ENCODE results near the gene ATP5ME. TPM values are rescaled to one million over a fixed set of nuclear protein-coding genes. Genes with fewer than 3 reads are reported as not detected.
"Not testable (repeated sequence)": the region's sequence is repeated elsewhere in the genome, so short reads cannot be mapped to it uniquely, and the experiment has no call there.

The ATP5ME gene
- total and polyA plus RNA-seq, 12 donors, result 43.4 to 1,353 (median 325) TPM

GRCh38 chr4:673349-674091 lies 556 bp downstream of the ATP5ME start:
- TF ChIP-seq CTCF (IDR thresholded peaks at IDR 0.05) (no peak), POLR2A (IDR thresholded peaks at IDR 0.05) (no peak)
- H3K27me3 ChIP-seq, result no peaks in the 10 kb centered on the region
- intact Hi-C loops (cut with DNase I), result no loop called here
- H3K4me1 ChIP-seq (replicated peaks in 1 of 2), result peaks cover 17 to 25% of the 10 kb centered on the region in 2 donors
- H3K36me3 ChIP-seq (replicated peaks in 1 of 2), result peaks cover 0 to 24% of the 10 kb centered on the region in 2 donors
- peak overlapping the region in 4 of 5 donors; percentile 94 to 97 (median 96) for H3K27ac ChIP-seq
- DNase-seq, result peak in 6 of 7 donors; percentile 63 to 74 (median 66)
- no peaks in the 10 kb centered on the region for H3K9me3 ChIP-seq (replicated peaks in 1 of 3)
- WGBS, 4 donors, result 5 to 25% (median 13%) methylated on average over 16 to 55 of the region's 55 CpGs
- peak overlapping the region in 2 of 4 donors; percentile 83 to 95 for H3K4me3 ChIP-seq

- Histone ChIP-seq H3K4me1 (replicated peaks in 1 of 2) (peaks cover 13 to 16% of the 10 kb centered on the region in 2 donors), H3K36me3 (replicated peaks in 1 of 2) (peaks cover 0 to 24% of the 10 kb centered on the region in 2 donors), H3K27me3 (no peaks in the 10 kb centered on the region), H3K9me3 (replicated peaks in 1 of 3) (no peaks in the 10 kb centered on the region), H3K4me3 (no peak overlapping the region), H3K27ac (no peak overlapping the region)
- intact Hi-C loops (cut with DNase I), result no loop called here
- TF ChIP-seq CTCF (IDR thresholded peaks at IDR 0.05) (no peak), POLR2A (IDR thresholded peaks at IDR 0.05) (no peak)
- DNase-seq, result no peak
- 90 to 94% (median 93%) methylated on average over 3 of the region's 3 CpGs for whole genome bisulfite sequencing, 4 donors
Measured at GRCh38 chr4:671769-672168, 2.3 kb downstream of the ATP5ME start.

GRCh38 chr4:669806-670559 lies 4.1 kb downstream of the ATP5ME start:
- H3K27ac ChIP-seq; H3K9me3 ChIP-seq (replicated peaks in 1 of 3); H3K4me3 ChIP-seq; intact Hi-C loops (cut with DNase I); H3K27me3 ChIP-seq: not testable (repeated sequence)
- WGBS, 4 donors, result 87 to 91% (median 90%) methylated on average over 11 of the region's 11 CpGs
- DNase-seq, result peak in 1 of 7 donors; percentile 24
- Histone ChIP-seq H3K4me1 (replicated peaks in 1 of 2) (peaks cover 9 to 11% of the 10 kb centered on the region in 2 donors), H3K36me3 (replicated peaks in 1 of 2) (peaks cover 0 to 24% of the 10 kb centered on the region in 2 donors)

- DNase-seq; H3K27me3 ChIP-seq; intact Hi-C loops (cut with DNase I); H3K4me1 ChIP-seq (replicated peaks in 1 of 2); H3K9me3 ChIP-seq (replicated peaks in 1 of 3); H3K27ac ChIP-seq; H3K4me3 ChIP-seq: not testable (repeated sequence)
- H3K36me3 ChIP-seq (replicated peaks in 1 of 2), result peaks cover 0 to 24% of the 10 kb centered on the region in 2 donors
- WGBS, 4 donors, result 89 to 94% (median 91%) methylated on average over 4 to 6 of the region's 6 CpGs
Measured at GRCh38 chr4:668219-668618, 5.9 kb downstream of the ATP5ME start.

- no peaks in the 10 kb centered on the region for H3K4me1 ChIP-seq (replicated peaks in 1 of 2)
- 60 to 68% (median 66%) methylated on average over 10 of the region's 10 CpGs for WGBS, 4 donors
- TF ChIP-seq CTCF (IDR thresholded peaks at IDR 0.05), result no peak
- no peak for TF ChIP-seq POLR2A (IDR thresholded peaks at IDR 0.05)
- intact Hi-C loops (cut with DNase I), result no loop called here
- peaks cover 6% of the 10 kb centered on the region for H3K27me3 ChIP-seq
- no peak overlapping the region for H3K4me3 ChIP-seq
- no peak for DNase-seq
- peaks cover 0 to 18% of the 10 kb centered on the region in 2 donors for H3K36me3 ChIP-seq (replicated peaks in 1 of 2)
- H3K9me3 ChIP-seq (replicated peaks in 1 of 3), result no peaks in the 10 kb centered on the region
- no peak overlapping the region for H3K27ac ChIP-seq
Measured at GRCh38 chr4:667545-667925, 6.5 kb downstream of the ATP5ME start.
